ENCODE measurements around the gene COG8. TPM values are rescaled to one million over a fixed set of nuclear protein-coding genes. Genes with fewer than 3 reads are reported as not detected.

The COG8 gene
- total and polyA plus RNA-seq, 9 of the 15 experiments (the other 6 are each of a cell fraction or from before 2014, with no cell fraction given) = 3.7 to 42.6 (median 30.1) TPM

DNA sequence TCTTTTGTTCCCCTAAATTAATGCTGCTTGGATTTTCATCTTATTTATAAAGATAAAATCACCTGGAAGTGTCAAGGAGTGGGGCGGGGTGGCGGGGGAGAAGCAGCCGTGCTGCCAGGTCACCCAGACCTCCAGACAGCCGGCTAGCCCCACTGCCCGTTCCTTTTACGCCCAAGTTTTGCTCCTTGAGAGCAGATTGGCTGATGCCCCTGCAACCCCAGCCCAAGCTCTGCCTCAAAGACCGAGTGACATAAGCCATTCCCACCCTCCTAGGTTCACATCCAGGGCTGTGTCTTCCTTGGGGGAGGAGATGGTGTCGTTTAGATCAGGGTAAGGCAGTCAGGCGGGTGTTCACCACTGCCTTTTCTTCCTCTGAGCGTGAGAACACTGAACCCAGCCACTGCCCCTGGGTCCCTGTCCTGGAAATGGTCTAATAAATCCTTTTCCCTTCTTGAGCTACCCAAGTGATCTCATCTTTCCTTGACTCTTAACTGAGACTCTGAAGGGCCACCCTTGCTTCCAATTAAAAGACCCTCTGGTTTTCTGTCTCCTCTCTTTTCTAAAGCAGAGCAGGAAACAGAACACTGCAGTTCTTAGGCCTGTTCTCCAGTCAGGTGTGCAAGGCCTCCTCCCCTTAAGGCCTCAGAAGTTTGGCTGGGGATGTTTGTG is 14.6 kb downstream of the COG8 start:
- Histone ChIP-seq H2AFZ (ENCODE audit: low read depth, low read length) (no peak overlapping the region), H3K9ac (ENCODE audit: insufficient read depth in 1 of 2, low read depth in 2 of 2, low read length in 2 of 2) (peak overlapping the region in 1 of 2 experiments; percentile 2; a peak in 1 of 4 replicates), H3K9me1 (ENCODE audit: control insufficient read depth, insufficient read depth, low read length) (no peaks in the 10 kb centered on the region), H3K4me3 (no peak overlapping the region), H3K36me3 (ENCODE audit: control insufficient read depth, insufficient read depth, low read length) (peaks cover 95% of the 10 kb centered on the region), H3K4me1 (replicated peaks in 1 of 2; ENCODE audit: control insufficient read depth in 2 of 2, insufficient read depth in 2 of 2, low read length in 2 of 2) (peaks cover 23 to 54% of the 10 kb centered on the region in 2 experiments; a peak in 4 of 5 replicates), H3K27me3 (ENCODE audit: control insufficient read depth in 2 of 2, insufficient read depth in 2 of 2, low read length in 2 of 2) (no peaks in the 10 kb centered on the region), H3K27ac (ENCODE audit: extremely low read depth, low read depth, low read length) (no peak overlapping the region; the same call in 2 of the 3 replicates), H3K9me3 (replicated peaks; ENCODE audit: control insufficient read depth, insufficient read depth, low read depth, low read length) (no peaks in the 10 kb centered on the region), H3K79me2 (ENCODE audit: control insufficient read depth, insufficient read depth, low read length) (peaks cover 82% of the 10 kb centered on the region), H3K4me2 (ENCODE audit: insufficient read depth, low read length) (no peak overlapping the region), H4K20me1 (replicated peaks; ENCODE audit: control insufficient read depth, insufficient read depth, low read length) (peaks cover 42% of the 10 kb centered on the region)
- in situ Hi-C loops (cut with MboI) = no loop called here
- POLR2A ChIA-PET = interaction anchor here (0.6 to 2.4 kb wide), 5 partner anchors 9 to 459 kb away, joined by 4 to 7 read pairs (median 4); no protein-coding TSS in a partner anchor
- peak in 1 of 4 experiments; percentile 21 for DNase-seq (ENCODE audit: extremely low read depth in 1 of 4, low spot score in 3 of 4)
- CTCF ChIA-PET (ENCODE audit: low intra/inter-chr PET ratio) = no interaction called here
- BruUV-seq (replicated peaks) = TSS peak; percentile 54
- intact Hi-C loops (cut with micrococcal nuclease) = no loop called here
- no peak for ATAC-seq
- WGBS (ENCODE audit: insufficient coverage, low coverage, missing lambda C conversion rate) = 67% methylated on average over 10 of the region's 10 CpGs
- no peak for TF ChIP-seq NFATC3 (IDR thresholded peaks at IDR 0.05)
- TF ChIP-seq NFIC (IDR thresholded peaks at IDR 0.05) = peak; percentile 0; the same call in 1 of the 2 replicates
- TF ChIP-seq, protein P1, sequence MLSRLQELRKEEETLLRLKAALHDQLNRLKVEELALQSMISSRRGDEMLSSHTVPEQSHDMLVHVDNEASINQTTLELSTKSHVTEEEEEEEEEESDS (CRISPR knock-in tag; IDR thresholded peaks at IDR 0.05) = no peak
- TF ChIP-seq DNMT1 (IDR thresholded peaks at IDR 0.05) = no peak
- no peak for TF ChIP-seq LCOR (CRISPR knock-in tag; IDR thresholded peaks at IDR 0.05)
- TF ChIP-seq POLR2A (conservative IDR thresholded peaks at IDR 0.05) = peak; percentile 27; the same call in 1 of the 2 replicates
- TF ChIP-seq ZNF584 (CRISPR knock-in tag; IDR thresholded peaks at IDR 0.05; ENCODE audit: low read depth) = no peak
- no peak for TF ChIP-seq TAF15 (IDR thresholded peaks at IDR 0.05; ENCODE audit: low read depth, low read length)
- TF ChIP-seq NCOA1 (IDR thresholded peaks at IDR 0.05; ENCODE audit: low read depth) = no peak
- no peak for TF ChIP-seq SIN3A (IDR thresholded peaks at IDR 0.05; ENCODE audit: borderline replicate concordance in 2 of 2, control insufficient read depth in 1 of 2, low read depth in 2 of 2, low read length in 2 of 2)
- TF ChIP-seq ZNF644 (tag; IDR thresholded peaks at IDR 0.05; ENCODE audit: low read depth) = no peak
- no peak for FAIRE-seq

Measured in K562 (cell line).